ENCODE measurements around the gene PDXK. TPM values are rescaled to one million over a fixed set of nuclear protein-coding genes. Genes with fewer than 3 reads are reported as not detected.

Gene PDXK
- total and polyA plus RNA-seq, 2 of the 13 experiments (the other 11 are each of a cell fraction or from before 2014, with no cell fraction given), result 114 to 184 TPM

GRCh38 chr21:43691086-43691795 is 27.7 kb upstream of the PDXK start:
- Histone ChIP-seq H3K27me3 (ENCODE audit: control insufficient read depth in 1 of 2, insufficient read depth in 2 of 2, low read length in 2 of 2) (no peaks in the 10 kb centered on the region), H3K9me3 (ENCODE audit: low read length) (no peaks in the 10 kb centered on the region), H3K27ac (ENCODE audit: extremely low read length, insufficient read depth, low read length) (no peak overlapping the region), H3K9ac (ENCODE audit: insufficient read depth, low read depth, low read length) (no peak overlapping the region), H4K20me1 (ENCODE audit: insufficient read depth, low read length) (no peaks in the 10 kb centered on the region), H3K4me1 (ENCODE audit: insufficient read depth, low read length) (no peaks in the 10 kb centered on the region), H3K79me2 (ENCODE audit: insufficient read depth, low read length) (no peaks in the 10 kb centered on the region), H2AFZ (ENCODE audit: low read length) (no peak overlapping the region), H3K4me2 (ENCODE audit: low read depth, low read length) (no peak overlapping the region), H3K4me3 (replicated peaks in 1 of 3; ENCODE audit: insufficient read depth in 1 of 3, low read depth in 2 of 3, low read length in 3 of 3) (no peak overlapping the region), H3K36me3 (replicated peaks in 1 of 2; ENCODE audit: control insufficient read depth in 1 of 2, insufficient read depth in 2 of 2, low read length in 2 of 2) (peaks cover 43 to 88% of the 10 kb centered on the region in 2 experiments)
- in situ Hi-C loops (cut with HindIII; ENCODE audit: extremely low pct_ligation_motif_present, low pct_unique_long_range_greater_than_20kb), result no loop called here
- 95% methylated on average over 25 of the region's 25 CpGs for WGBS (ENCODE audit: low lambda C conversion rate)
- ATAC-seq (no peak), FAIRE-seq (no peak), DNase-seq (ENCODE audit: low spot score) (no peak)
- TF ChIP-seq ZNF260 (CRISPR knock-in tag; IDR thresholded peaks at IDR 0.05; ENCODE audit: borderline replicate concordance, low read depth) (no peak), SETDB1 (CRISPR knock-in tag; IDR thresholded peaks at IDR 0.05; ENCODE audit: borderline replicate concordance) (no peak), RARG (CRISPR knock-in tag; IDR thresholded peaks at IDR 0.05; ENCODE audit: low read depth) (no peak), MLX (CRISPR knock-in tag; IDR thresholded peaks at IDR 0.05) (no peak), STAT5B (CRISPR knock-in tag; IDR thresholded peaks at IDR 0.05) (no peak), MYPOP (CRISPR knock-in tag; IDR thresholded peaks at IDR 0.05) (no peak), EHMT2 (IDR thresholded peaks at IDR 0.05; ENCODE audit: borderline replicate concordance, low read depth, low read length) (no peak), ZNF557 (CRISPR knock-in tag; IDR thresholded peaks at IDR 0.05) (no peak), ZNF749 (CRISPR knock-in tag; IDR thresholded peaks at IDR 0.05; ENCODE audit: borderline replicate concordance) (no peak), ZNF430 (CRISPR knock-in tag; IDR thresholded peaks at IDR 0.05) (no peak), ZMAT5 (CRISPR knock-in tag; IDR thresholded peaks at IDR 0.05; ENCODE audit: borderline replicate concordance, low read depth) (no peak), ZNF546 (CRISPR knock-in tag; conservative IDR thresholded peaks at IDR 0.05) (no peak), MAF1 (CRISPR knock-in tag; IDR thresholded peaks at IDR 0.05; ENCODE audit: borderline replicate concordance) (no peak), CCAR2 (optimal IDR thresholded peaks at IDR 0.05; ENCODE audit: low read depth, low read length) (no peak), SKIL (CRISPR knock-in tag; IDR thresholded peaks at IDR 0.05; ENCODE audit: borderline replicate concordance) (no peak), TRIM24 (CRISPR knock-in tag; IDR thresholded peaks at IDR 0.05) (no peak)
- intact Hi-C loops (cut with micrococcal nuclease; ENCODE audit: unreplicated experiment), result no loop called here
- BruUV-seq (replicated peaks), result no TSS peak
- ChIA-PET CTCF (ENCODE audit: low intra/inter-chr PET ratio, low total read pairs) (no interaction called here), POLR2A (interaction anchor here (1.1 kb wide), 1 partner anchor 37 kb away, joined by 4 read pairs; no protein-coding TSS in a partner anchor)

Measured in HepG2 (cell line).